H1 (cell line): ENCODE data around the gene SLC1A4.

ENCODE experiments used
- GTF2F1 ChIP-seq: IDR thresholded peaks from 2 replicates; pipeline ENCODE4 v1.6.1; 2012; ENCODE audit warnings: low read depth, low read length, improper control_type of control experiment, borderline replicate concordance
- KDM1A ChIP-seq: fragments of 200-600, 300-600 bp; sonication (generic); IDR thresholded peaks from 2 replicates; pipeline ENCODE4 v1.7.1; 2016; ENCODE audit warnings: mild to moderate bottlenecking, low read length, borderline replicate concordance
- PHF8 ChIP-seq: fragments of 200-600 bp; sonication (generic); conservative IDR thresholded peaks from 2 replicates; pipeline ENCODE4 v1.7.1; 2012; ENCODE audit warnings: low read depth, mild to moderate bottlenecking, inconsistent platforms, low read length, moderate library complexity
- POLR2A ChIP-seq, 2 experiments: IDR thresholded peaks; 1 replicate in 1 of 2; 2 replicates in 1 of 2; pipeline ENCODE4 v1.6.1; 2011; ENCODE audit warnings: low read depth in 2 of 2, low read length in 2 of 2, mild to moderate bottlenecking in 2 of 2; ENCODE audit errors: control extremely low read depth in 1 of 2
- POLR2AphosphoS5 ChIP-seq: IDR thresholded peaks from 2 replicates; pipeline ENCODE4 v1.6.1; 2011; ENCODE audit warnings: low read depth, low read length
- RAD21 ChIP-seq, 2 experiments: IDR thresholded peaks in 1 of 2; conservative IDR thresholded peaks in 1 of 2; 2 replicates each; pipeline ENCODE4 v1.6.1; 2011; ENCODE audit warnings: low read depth in 2 of 2, low read length in 2 of 2, improper control_type of control experiment in 1 of 2, inconsistent platforms in 1 of 2, mild to moderate bottlenecking in 1 of 2, moderate library complexity in 1 of 2
- SAP30 ChIP-seq: fragments of 300-600 bp; sonication (generic); IDR thresholded peaks from 2 replicates; pipeline ENCODE4 v1.7.1; 2012; ENCODE audit warnings: low read length, moderate library complexity, mild to moderate bottlenecking, inconsistent platforms; ENCODE audit not compliant: insufficient read depth, insufficient replicate concordance
- SIX5 ChIP-seq: IDR thresholded peaks from 2 replicates; pipeline ENCODE4 v1.6.1; 2011; ENCODE audit warnings: mild to moderate bottlenecking, low read depth, low read length
- SP1 ChIP-seq: IDR thresholded peaks from 2 replicates; pipeline ENCODE4 v1.6.1; 2011; ENCODE audit warnings: low read depth, low read length
- SP4 ChIP-seq: IDR thresholded peaks from 2 replicates; pipeline ENCODE4 v1.6.1; 2012; ENCODE audit warnings: low read length, inconsistent platforms
- USF2 ChIP-seq: IDR thresholded peaks from 2 replicates; pipeline ENCODE4 v1.6.1; 2011; ENCODE audit warnings: low read length, improper control_type of control experiment
- TF ChIP-seq, protein P1 (sequence below), 3 experiments: IDR thresholded peaks; 1 replicate in 2 of 3; 2 replicates in 1 of 3; pipeline versions ENCODE4 v1.5.1 to v1.6.1; 2011; ENCODE audit warnings: low read length in 3 of 3, mild to moderate bottlenecking in 3 of 3, inconsistent platforms in 2 of 3, low read depth in 1 of 3, moderate library complexity in 1 of 3; ENCODE audit not compliant: insufficient read depth in 1 of 3; ENCODE audit errors: control extremely low read depth in 1 of 3

GRCh38 chr2:64944484-64944883, 44.7 kb upstream of the SLC1A4 start:
- TF ChIP-seq POLR2A (IDR thresholded peaks at IDR 0.05; ENCODE audit: control extremely low read depth in 1 of 2, low read depth in 2 of 2, low read length in 2 of 2) (no peak), SIX5 (no peak), RAD21 (IDR thresholded peaks at IDR 0.05 in 1 of 2, conservative IDR thresholded peaks at IDR 0.05 in 1 of 2; ENCODE audit: low read depth in 2 of 2, low read length in 2 of 2) (no peak), POLR2AphosphoS5 (no peak), USF2 (no peak), GTF2F1 (no peak), SP1 (no peak), SAP30 (no peak), SP4 (no peak), PHF8 (no peak), KDM1A (no peak)
- TF ChIP-seq, protein P1, sequence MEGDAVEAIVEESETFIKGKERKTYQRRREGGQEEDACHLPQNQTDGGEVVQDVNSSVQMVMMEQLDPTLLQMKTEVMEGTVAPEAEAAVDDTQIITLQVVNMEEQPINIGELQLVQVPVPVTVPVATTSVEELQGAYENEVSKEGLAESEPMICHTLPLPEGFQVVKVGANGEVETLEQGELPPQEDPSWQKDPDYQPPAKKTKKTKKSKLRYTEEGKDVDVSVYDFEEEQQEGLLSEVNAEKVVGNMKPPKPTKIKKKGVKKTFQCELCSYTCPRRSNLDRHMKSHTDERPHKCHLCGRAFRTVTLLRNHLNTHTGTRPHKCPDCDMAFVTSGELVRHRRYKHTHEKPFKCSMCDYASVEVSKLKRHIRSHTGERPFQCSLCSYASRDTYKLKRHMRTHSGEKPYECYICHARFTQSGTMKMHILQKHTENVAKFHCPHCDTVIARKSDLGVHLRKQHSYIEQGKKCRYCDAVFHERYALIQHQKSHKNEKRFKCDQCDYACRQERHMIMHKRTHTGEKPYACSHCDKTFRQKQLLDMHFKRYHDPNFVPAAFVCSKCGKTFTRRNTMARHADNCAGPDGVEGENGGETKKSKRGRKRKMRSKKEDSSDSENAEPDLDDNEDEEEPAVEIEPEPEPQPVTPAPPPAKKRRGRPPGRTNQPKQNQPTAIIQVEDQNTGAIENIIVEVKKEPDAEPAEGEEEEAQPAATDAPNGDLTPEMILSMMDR (IDR thresholded peaks at IDR 0.05; ENCODE audit: control extremely low read depth in 1 of 3, insufficient read depth in 1 of 3, low read depth in 1 of 3, low read length in 3 of 3): no peak
